Gastroesophageal sphincter (tissue), 4 donors: ENCODE data around the gene XRCC1. TPM values are rescaled to one million over a fixed set of nuclear protein-coding genes. Genes with fewer than 3 reads are reported as not detected.
A peak's percentile ranks its signal among the peaks of the same experiment; 100 is the strongest.

Source experiments
- ATAC-seq: fragments of 150-250 bp; one replicate; pipeline ENCODE4 v1.9.1; 2016; ENCODE audit warnings: mild to moderate bottlenecking, moderate library complexity
- H3K27ac ChIP-seq, 4 donors: fragments of 200-600 bp; sonication (generic) in 3 of 4; 1 replicate in 3 of 4; 2 replicates in 1 of 4; pipeline ENCODE4 v1.5.1; 2016 to 2019
- H3K27me3 ChIP-seq: fragments of 200-600 bp; sonication (generic); one replicate; pipeline ENCODE4 v1.5.1; 2019
- H3K36me3 ChIP-seq, 2 donors: fragments of 200-600 bp; sonication (generic); one replicate each; pipeline ENCODE4 v1.5.1; 2019; ENCODE audit warnings: control low read depth in 1 of 2
- H3K4me1 ChIP-seq, 3 donors: fragments of 200-600 bp; sonication (generic); 1 replicate in 2 of 3; 2 replicates in 1 of 3; pipeline ENCODE4 v1.5.1; 2016 to 2019; ENCODE audit warnings: control low read depth in 2 of 3
- H3K4me3 ChIP-seq, 2 donors: fragments of 200-600 bp; sonication (generic); one replicate each; pipeline ENCODE4 v1.5.1; 2019; ENCODE audit warnings: mild to moderate bottlenecking in 1 of 2, moderate library complexity in 1 of 2
- H3K9me3 ChIP-seq, 3 donors: fragments of 200-600 bp; sonication (generic); one replicate each; pipeline ENCODE4 v1.5.1; 2017 to 2019; ENCODE audit warnings: control low read depth in 2 of 3
- CTCF ChIP-seq, 4 experiments: fragments of 200-600 bp in 2 of 4; fragments of 450-650 bp in 2 of 4; sonication (generic) in 1 of 4; IDR thresholded peaks; one replicate each; pipeline ENCODE4 v1.5.1; 2017 to 2019; ENCODE audit warnings: antibody characterized with exemption in 4 of 4, mild to moderate bottlenecking in 2 of 4, moderate library complexity in 2 of 4
- EP300 ChIP-seq: sonication (generic); formaldehyde crosslinking; IDR thresholded peaks from one replicate; pipeline ENCODE4 v1.6.1; 2017; ENCODE audit warnings: antibody characterized with exemption, mild to moderate bottlenecking
- POLR2A ChIP-seq, 2 donors: fragments of 450-650 bp; IDR thresholded peaks; one replicate each; pipeline ENCODE4 v1.6.1; 2017; ENCODE audit warnings: antibody characterized with exemption in 2 of 2, mild to moderate bottlenecking in 2 of 2, moderate library complexity in 1 of 2
- POLR2AphosphoS5 ChIP-seq: sonication (generic); formaldehyde crosslinking; IDR thresholded peaks from one replicate; pipeline ENCODE4 v1.6.1; 2017; ENCODE audit warnings: antibody characterized with exemption
- WGBS, 2 donors: methylation state at CpG; one replicate each; pipeline ENCODE4 v1.1.5; 2018; ENCODE audit warnings: low coverage in 1 of 2; 5-methylcytosine and 5-hydroxymethylcytosine counted together
- total RNA-seq, 4 donors: library from RNA; depleted of rRNA; stranded (reverse); fragments of >200 nt; gene quantifications; one replicate each; pipeline ENCODE4 v1.1.0, GENCODE V29; 2016

Gene XRCC1
- total RNA-seq, 4 donors from 2014 or later: 17.9 to 31.0 (median 22.6) TPM

GRCh38 chr19:43532962-43533545 lies 42.3 kb downstream of the XRCC1 start, which contains the start of gene ZNF575:
Gene ZNF575 (plus strand): TSS chr19:43533188. CDS start chr19:43534423, 1,235 bp downstream.
- 0% methylated on average over 2 to 15 of the region's 47 CpGs for WGBS, 2 donors
- peak in 2 of 4 experiments; percentile 2 to 22 for TF ChIP-seq CTCF (IDR thresholded peaks at IDR 0.05)
- TF ChIP-seq POLR2AphosphoS5: peak; percentile 71
- peak in 1 of 2 donors; percentile 32 for TF ChIP-seq POLR2A (IDR thresholded peaks at IDR 0.05)
- TF ChIP-seq EP300: no peak
- peaks cover 0 to 12% of the 10 kb centered on the region in 2 donors for H3K36me3 ChIP-seq
- no peaks in the 10 kb centered on the region for H3K9me3 ChIP-seq
- peak within 1 kb of the TSS; percentile 65 to 96 (median 90) for H3K27ac ChIP-seq
- peak within 1 kb of the TSS; percentile 36 to 70 for H3K4me3 ChIP-seq
- ATAC-seq: peak; percentile 62
- H3K4me1 ChIP-seq: peaks cover 0 to 39% (median 11%) of the 10 kb centered on the region in 3 donors
- no peaks in the 10 kb centered on the region for H3K27me3 ChIP-seq

- H3K4me3 ChIP-seq: peak overlapping the region; percentile 36 to 70
- no peak for ATAC-seq
Measured at GRCh38 chr19:43532571-43532961, 42.8 kb downstream of the XRCC1 start.

GRCh38 chr19:43527860-43528622 lies 47.3 kb downstream of the XRCC1 start:
- no peaks in the 10 kb centered on the region for H3K27me3 ChIP-seq
- WGBS, 2 donors: 8 to 24% methylated on average over 9 to 12 of the region's 13 CpGs
- TF ChIP-seq CTCF (IDR thresholded peaks at IDR 0.05): no peak
- TF ChIP-seq EP300: no peak
- peak; percentile 8 for TF ChIP-seq POLR2AphosphoS5
- no peak for TF ChIP-seq POLR2A (IDR thresholded peaks at IDR 0.05)
- peak overlapping the region; percentile 79 to 91 for H3K4me3 ChIP-seq
- H3K27ac ChIP-seq: peak overlapping the region; percentile 82 to 90 (median 89)
- peaks cover 0 to 59% (median 11%) of the 10 kb centered on the region in 3 donors for H3K4me1 ChIP-seq
- peak; percentile 47 for ATAC-seq
- H3K9me3 ChIP-seq: no peaks in the 10 kb centered on the region
- H3K36me3 ChIP-seq: no peaks in the 10 kb centered on the region

More at GRCh38 chr19:43532571-43532961, 42.8 kb downstream of the XRCC1 start:
- H3K36me3 ChIP-seq: peaks cover 0 to 7% of the 10 kb centered on the region in 2 donors
- H3K27me3 ChIP-seq: no peaks in the 10 kb centered on the region
- H3K9me3 ChIP-seq: no peaks in the 10 kb centered on the region
- peak overlapping the region; percentile 45 to 96 (median 90) for H3K27ac ChIP-seq
- TF ChIP-seq POLR2AphosphoS5 (no peak), POLR2A (IDR thresholded peaks at IDR 0.05) (no peak), EP300 (no peak), CTCF (IDR thresholded peaks at IDR 0.05) (no peak)
- H3K4me1 ChIP-seq: peaks cover 0 to 44% (median 14%) of the 10 kb centered on the region in 3 donors
- WGBS, 2 donors: 0% methylated on average over 9 of the region's 16 CpGs; no CpG with 5 or more reads in 1 of the 2 donors

- peak within 1 kb of the TSS; percentile 79 to 91 for H3K4me3 ChIP-seq
- no peaks in the 10 kb centered on the region for H3K36me3 ChIP-seq
- H3K27me3 ChIP-seq: no peaks in the 10 kb centered on the region
- H3K27ac ChIP-seq: peak within 1 kb of the TSS; percentile 82 to 90 (median 89)
- no peaks in the 10 kb centered on the region for H3K9me3 ChIP-seq
- peak; percentile 88 for ATAC-seq
- TF ChIP-seq POLR2AphosphoS5 (peak; percentile 78), POLR2A (IDR thresholded peaks at IDR 0.05) (peak; percentile 69 to 78), EP300 (no peak), CTCF (IDR thresholded peaks at IDR 0.05) (peak in 1 of 4 experiments; percentile 17)
- H3K4me1 ChIP-seq: peaks cover 0 to 51% (median 11%) of the 10 kb centered on the region in 3 donors
- 1 to 11% methylated on average over 17 to 24 of the region's 54 CpGs for WGBS, 2 donors
Measured at GRCh38 chr19:43526884-43527859, 48.2 kb downstream of the XRCC1 start, which contains the start of gene ETHE1. Gene ETHE1 (minus strand): TSS chr19:43527201. CDS start chr19:43527177, 24 bp downstream.
